Ovary (tissue), 3 donors: ENCODE data around the gene KRT3.

Source experiments
- CTCF ChIP-seq, 3 donors: fragments of 450-650 bp in 2 of 3; fragments of 200-600 bp in 1 of 3; IDR thresholded peaks; one replicate each; pipeline versions ENCODE4 v1.5.1 to v1.8.0; 2016 to 2022; ENCODE audit warnings: antibody characterized with exemption in 3 of 3, mild to moderate bottlenecking in 1 of 3
- POLR2A ChIP-seq: fragments of 450-650 bp; IDR thresholded peaks from one replicate; pipeline ENCODE4 v1.6.1; 2017; ENCODE audit warnings: antibody characterized with exemption, mild to moderate bottlenecking, moderate library complexity
- donor health status: DM: no; HTN: no; CAD: no.

- no peak for TF ChIP-seq CTCF (IDR thresholded peaks at IDR 0.05)
- TF ChIP-seq POLR2A, result no peak
Observed at GRCh38 chr12:52776435-52776834, 19.5 kb downstream of the KRT3 start.
